ENCODE measurements around the gene HDDC2.

HDDC2 gene

GRCh38 chr6:125273251-125273650 is 28.5 kb downstream of the HDDC2 start:
- in situ Hi-C loops (cut with MboI; ENCODE audit: low sequenced_read_pairs): no loop called here

DNA sequence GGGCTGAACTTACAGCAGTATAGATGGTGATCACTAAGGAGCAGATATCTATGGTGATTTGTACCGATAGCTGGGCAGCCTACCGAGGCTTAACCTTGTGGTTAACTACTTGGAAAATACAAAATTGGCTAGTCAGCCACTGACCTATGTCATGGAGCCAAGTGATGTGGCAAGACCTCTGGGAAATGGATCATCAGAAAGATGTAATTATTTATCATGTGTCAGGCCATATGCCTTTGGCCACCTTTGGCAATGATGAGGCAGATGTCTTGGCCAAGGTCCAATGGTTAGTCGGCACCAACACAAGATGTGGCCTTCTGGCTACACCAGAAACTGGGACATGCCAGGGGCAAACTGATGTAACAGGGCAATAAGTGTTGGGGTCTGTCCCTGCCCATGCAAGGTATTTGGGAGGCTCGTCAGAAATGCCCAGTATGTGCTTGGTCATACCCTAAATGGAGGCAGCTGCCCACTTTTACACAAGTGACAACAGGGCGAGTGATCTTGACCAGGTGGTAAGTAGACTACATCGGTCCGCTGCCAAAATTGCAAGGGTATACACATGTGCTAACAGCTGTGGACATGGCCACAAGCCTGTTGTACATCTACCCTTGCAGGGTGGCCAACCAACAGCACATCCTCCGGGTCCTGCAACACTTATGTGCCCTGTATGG is 30.1 kb downstream of the HDDC2 start:
- in situ Hi-C loops (cut with MboI; ENCODE audit: low sequenced_read_pairs): no loop called here

- in situ Hi-C loops (cut with MboI; ENCODE audit: low sequenced_read_pairs): no loop called here
Measured at GRCh38 chr6:125270380-125270779, 31.4 kb downstream of the HDDC2 start.

- in situ Hi-C loops (cut with MboI; ENCODE audit: low sequenced_read_pairs): no loop called here
Measured at GRCh38 chr6:125269328-125269985, 32.3 kb downstream of the HDDC2 start.

DNA sequence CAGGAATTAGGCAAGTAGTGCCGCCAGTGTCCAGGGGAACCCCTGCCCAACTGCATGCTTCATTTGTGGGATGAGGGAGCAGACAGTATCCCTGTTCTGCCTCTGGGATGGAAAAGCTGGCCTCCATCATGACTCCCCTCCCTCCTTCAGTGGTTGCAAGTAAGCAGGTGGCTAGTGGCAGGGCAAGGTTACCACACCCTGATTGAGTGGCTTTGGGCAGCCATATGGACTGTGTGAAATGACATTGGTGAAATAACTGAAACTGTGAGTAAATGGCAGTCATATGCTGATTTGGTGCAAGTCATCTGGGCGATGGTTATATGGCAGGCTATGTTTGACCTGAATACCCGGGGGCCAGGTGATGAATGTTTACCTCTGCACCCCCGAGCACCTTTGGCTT is 33.0 kb downstream of the HDDC2 start:
- in situ Hi-C loops (cut with MboI; ENCODE audit: low sequenced_read_pairs): no loop called here

- in situ Hi-C loops (cut with MboI; ENCODE audit: low sequenced_read_pairs): no loop called here
Measured at GRCh38 chr6:125267806-125268523, 33.8 kb downstream of the HDDC2 start.

DNA sequence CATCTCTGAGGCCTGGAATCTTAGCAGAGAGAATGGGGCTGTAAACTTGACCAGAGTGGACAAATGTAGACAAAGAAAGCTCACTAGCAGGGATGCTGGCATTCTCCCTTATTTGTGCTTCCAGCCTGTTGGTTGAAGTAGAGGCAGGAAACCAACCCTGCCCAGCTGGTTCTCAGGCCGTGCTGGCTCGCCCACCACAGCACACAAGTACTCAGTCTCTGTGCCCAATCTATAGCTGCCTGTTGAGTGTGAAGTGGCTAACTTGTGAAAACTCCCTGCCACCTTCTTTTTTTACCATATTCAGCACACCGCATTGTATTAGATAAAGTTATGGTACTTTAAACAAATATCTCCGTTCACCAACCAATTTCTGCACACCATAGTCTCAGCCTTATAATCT is 37.3 kb downstream of the HDDC2 start:
- in situ Hi-C loops (cut with MboI; ENCODE audit: low sequenced_read_pairs): no loop called here

DNA sequence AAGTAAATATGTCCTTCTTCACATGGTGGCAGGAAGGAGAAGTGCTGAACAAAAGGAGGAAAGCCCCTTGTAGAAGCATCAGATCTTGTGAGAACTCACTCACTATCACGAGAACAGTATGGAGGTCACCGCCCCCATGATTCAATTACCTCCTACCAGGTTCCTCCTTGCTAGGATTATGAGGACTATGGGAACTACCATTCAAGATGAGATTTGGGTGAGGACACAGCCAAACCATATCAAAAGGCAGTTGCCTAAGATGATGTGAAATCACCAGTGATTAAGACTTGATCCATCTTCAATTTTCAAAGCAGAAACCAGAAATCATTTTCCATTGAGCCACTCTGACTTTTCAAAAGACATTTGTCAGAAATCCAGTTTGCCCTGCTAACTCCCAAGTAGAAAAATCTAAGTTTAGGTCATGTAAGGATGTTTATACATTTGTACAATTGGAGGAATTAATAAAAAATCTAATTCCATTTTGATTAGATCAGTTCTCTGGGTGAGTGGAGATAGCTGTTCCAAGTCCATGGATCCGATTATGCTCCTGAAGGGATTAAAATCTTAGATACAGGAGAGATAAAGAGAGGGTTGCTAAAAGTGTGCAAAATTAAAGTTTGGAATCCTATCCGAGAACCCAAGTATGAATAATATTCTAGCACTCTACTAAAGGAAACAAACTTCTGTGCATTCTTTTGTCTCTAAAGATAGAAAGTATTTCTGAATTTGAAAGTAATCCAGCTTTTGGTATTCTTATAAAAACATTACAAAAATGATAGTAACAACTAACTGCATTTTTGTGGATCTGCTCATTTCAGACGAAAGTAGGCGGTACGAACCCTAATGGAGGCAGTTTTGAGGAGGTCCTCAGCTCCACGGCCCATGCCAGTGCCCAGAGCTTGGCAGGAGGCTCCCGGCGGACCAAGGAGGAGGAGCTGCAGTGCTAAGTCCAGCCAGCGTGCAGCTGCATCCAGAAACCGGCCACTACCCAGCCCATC is 39.5 kb downstream of the HDDC2 start:
- in situ Hi-C loops (cut with MboI; ENCODE audit: low sequenced_read_pairs): no loop called here

- in situ Hi-C loops (cut with MboI; ENCODE audit: low sequenced_read_pairs): no loop called here
Measured at GRCh38 chr6:125259354-125259736, 42.4 kb downstream of the HDDC2 start.

- in situ Hi-C loops (cut with MboI; ENCODE audit: low sequenced_read_pairs): no loop called here
Measured at GRCh38 chr6:125258651-125259353, 43.0 kb downstream of the HDDC2 start.

- in situ Hi-C loops (cut with MboI; ENCODE audit: low sequenced_read_pairs): no loop called here
Measured at GRCh38 chr6:125257351-125257750, 44.4 kb downstream of the HDDC2 start.

- in situ Hi-C loops (cut with MboI; ENCODE audit: low sequenced_read_pairs): no loop called here
Measured at GRCh38 chr6:125255201-125255600, 46.6 kb downstream of the HDDC2 start.

DNA sequence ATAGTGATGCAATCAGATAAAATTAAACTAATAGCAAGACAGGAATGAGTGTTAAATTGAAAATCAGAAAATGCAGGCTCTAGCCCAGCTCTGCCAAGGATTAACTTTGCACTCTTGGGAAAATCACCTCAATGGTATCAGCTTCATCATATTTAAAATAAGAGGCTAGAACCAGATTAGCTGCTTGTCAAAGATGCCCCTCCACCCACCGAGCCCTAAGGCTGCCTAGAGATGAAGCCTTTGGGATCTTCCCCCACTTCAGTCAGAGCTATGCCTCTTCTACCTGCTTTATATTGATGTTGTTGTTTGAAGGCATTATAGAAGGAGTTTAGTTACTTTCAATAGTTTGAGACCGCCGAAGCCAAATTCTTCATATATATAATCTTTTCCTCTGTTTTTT is 47.4 kb downstream of the HDDC2 start:
- in situ Hi-C loops (cut with MboI; ENCODE audit: low sequenced_read_pairs): no loop called here

- in situ Hi-C loops (cut with MboI; ENCODE audit: low sequenced_read_pairs): no loop called here
Measured at GRCh38 chr6:125253881-125254280, 47.9 kb downstream of the HDDC2 start.

- in situ Hi-C loops (cut with MboI; ENCODE audit: low sequenced_read_pairs): no loop called here
Measured at GRCh38 chr6:125252891-125253290, 48.9 kb downstream of the HDDC2 start.

DNA sequence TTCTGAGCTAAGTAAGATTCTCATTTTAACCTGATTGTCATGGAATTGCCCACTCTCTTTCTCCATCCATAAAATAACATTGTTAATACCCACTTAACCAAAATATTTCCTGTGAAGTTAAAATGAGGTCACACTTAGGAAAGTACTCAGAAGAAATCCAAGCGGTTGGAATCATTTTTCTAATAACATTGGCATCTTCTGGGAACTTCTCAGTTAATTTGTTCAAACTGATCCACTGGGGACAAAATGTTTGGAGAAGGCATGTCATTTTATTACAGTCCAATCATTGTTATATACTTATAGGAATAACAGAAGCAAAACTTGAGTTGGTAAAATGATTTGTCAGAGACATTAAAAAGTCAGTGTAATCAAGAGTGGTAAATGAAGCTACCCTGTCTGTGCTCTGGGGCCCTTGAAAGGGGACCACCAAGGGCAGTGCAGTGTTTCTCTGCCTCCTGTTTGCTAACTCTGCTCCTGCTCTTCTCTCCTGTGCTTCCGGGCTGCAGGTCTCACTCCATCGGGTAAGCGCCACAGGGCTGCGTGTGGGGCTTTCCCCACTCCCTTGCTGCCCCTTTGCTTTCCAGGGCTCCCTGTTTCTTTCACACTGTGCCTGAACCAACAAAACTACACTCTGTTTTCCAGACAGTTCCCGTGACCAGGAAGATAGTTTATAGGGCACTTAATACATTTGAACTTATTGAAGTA is 50.1 kb downstream of the HDDC2 start:
- in situ Hi-C loops (cut with MboI; ENCODE audit: low sequenced_read_pairs): no loop called here

DNA sequence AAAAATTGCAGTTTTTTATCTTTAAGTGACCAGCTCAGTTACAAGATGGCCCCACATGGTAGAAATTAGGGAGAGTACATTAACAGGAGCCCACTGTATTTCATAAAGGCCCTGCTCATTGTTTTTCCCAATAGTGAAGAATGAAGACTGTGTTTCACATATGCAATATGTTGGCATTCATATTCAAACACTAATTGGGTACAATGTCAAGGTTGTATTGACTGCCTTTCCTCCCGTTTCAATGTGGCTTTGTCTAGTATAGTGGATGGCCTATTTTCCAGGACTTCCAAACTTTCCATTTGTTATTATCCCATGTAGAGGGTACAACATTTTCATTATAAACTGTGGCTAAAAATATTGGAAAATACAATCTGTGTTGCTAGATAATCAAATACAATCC is 51.3 kb downstream of the HDDC2 start:
- in situ Hi-C loops (cut with MboI; ENCODE audit: low sequenced_read_pairs): no loop called here

GRCh38 chr6:125248136-125248535 is 53.6 kb downstream of the HDDC2 start:
- in situ Hi-C loops (cut with MboI; ENCODE audit: low sequenced_read_pairs): no loop called here

DNA sequence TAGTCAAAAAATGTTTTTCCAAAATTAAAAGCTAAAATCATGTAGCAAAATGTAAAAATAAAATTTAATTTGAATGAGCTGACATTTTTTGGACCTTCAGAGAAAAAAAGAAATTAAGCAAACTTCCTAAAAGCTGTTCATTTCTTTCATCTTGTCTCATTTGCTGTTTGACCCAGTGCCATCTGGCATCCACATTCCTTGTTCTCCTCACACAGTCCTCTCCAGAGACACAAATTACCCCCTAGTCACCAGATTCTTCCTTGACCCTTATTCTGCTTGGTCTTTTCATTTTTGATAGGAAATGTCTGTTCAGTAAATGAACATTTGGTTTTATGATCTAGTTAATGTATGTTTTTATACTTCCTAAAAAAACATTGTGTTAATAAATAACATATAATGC is 55.2 kb downstream of the HDDC2 start:
- in situ Hi-C loops (cut with MboI; ENCODE audit: low sequenced_read_pairs): no loop called here

Measured in HL-60/S4 treated with phorbol 12-myristate 13-acetate at 8.2 ng/mL for 4 days and 3 days (cell line).